HG03095 (cell line): Measurements from ENCODE around the gene SMNDC1.
A peak's percentile ranks its signal among the peaks of the same experiment; 100 is the strongest.
"Not testable (repeated sequence)": the region's sequence is repeated elsewhere in the genome, so short reads cannot be mapped to it uniquely, and the experiment has no call there.

Experiments
- ATAC-seq: cut with Tn5 transposase; IDR thresholded peaks from one replicate; pipeline ENCODE4 v1.9.1; 2021; ENCODE audit warnings: moderate library complexity; ENCODE audit not compliant: unreplicated experiment

The SMNDC1 gene

GRCh38 chr10:110304780-110305421 is at the start of gene SMNDC1:
Gene SMNDC1, minus strand, starts transcription at chr10:110304920. Its CDS starts 1,333 bp downstream, at chr10:110303587.
- peak; percentile 81 for ATAC-seq

- ATAC-seq, result no peak
Measured at GRCh38 chr10:110354322-110354766, 49.6 kb upstream of the SMNDC1 start.

- ATAC-seq, result no peak
Measured at GRCh38 chr10:110353244-110354119, 48.8 kb upstream of the SMNDC1 start.

DNA sequence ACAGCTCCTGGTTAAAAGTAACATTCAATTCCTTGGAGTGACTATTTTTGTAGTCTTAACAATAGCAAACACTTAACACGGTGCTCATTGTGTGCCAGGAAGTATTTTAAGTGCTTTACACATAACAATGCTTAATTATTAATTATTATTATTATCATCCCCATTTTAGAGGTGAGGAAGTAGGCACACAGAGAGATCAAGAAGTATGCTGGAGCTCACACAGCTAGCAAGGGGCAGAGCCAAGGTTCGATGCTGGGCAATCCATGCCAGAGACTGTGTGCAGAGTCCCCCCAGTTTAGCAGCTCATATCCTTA is 48.2 kb upstream of the SMNDC1 start:
- no peak for ATAC-seq

DNA sequence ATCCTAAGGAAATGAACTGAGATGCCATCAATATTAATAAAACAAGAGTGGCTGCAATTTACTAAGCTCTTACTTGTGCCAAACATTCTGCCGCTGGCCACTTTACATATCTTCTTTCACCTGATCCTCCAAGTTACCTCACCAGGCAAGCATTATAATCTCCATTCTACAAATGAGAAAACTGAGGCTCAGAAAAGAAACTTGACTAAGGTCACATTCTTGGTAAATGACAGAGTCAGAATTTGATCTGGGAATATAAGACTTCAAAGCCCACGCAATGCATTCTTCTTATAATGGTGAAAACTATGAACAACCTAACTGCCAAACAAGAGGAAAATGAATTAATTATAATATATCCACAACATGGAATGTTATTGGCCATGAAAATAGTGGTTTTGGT is 46.1 kb upstream of the SMNDC1 start:
- no peak for ATAC-seq

DNA sequence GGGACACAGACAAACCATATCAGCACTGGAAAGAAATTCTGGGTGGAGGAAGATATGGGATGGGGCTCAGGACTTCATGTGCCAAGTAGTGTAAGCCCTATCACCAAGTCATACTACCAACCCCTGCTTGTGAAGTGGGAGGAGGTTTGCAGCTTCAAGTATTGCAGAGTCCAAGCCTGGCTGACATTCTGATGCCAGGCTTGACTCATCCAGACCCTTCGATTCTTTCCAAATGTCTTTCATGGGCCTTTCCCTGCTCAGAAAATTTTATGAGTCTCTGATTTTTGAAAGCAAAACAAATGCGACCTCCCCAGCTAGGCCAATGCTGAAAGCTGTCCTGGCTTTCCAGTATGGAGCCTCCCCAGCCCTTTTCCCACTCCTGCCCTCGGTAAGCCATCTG is 45.1 kb upstream of the SMNDC1 start:
- ATAC-seq, result no peak

DNA sequence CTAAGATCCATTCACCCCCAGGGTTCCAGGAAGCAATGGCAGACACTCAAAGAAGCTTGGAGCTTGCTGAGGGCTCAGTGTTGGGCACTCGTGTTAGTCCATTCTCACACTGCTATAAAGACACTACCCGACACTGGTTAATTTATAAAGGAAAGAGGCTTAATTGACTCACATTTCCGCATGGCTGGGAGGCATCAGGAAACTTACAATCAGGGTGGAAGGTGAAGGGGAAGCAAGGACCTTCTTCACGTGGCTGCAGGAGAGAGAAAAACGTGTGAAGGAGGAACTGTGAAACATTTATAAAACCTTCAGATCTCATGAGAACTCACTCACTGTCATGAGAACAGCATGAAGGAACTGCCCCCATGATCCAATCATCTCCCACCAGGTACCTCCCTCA is 44.7 kb upstream of the SMNDC1 start:
- ATAC-seq, result no peak

- ATAC-seq, result no peak
Measured at GRCh38 chr10:110348336-110348735, 43.6 kb upstream of the SMNDC1 start.

- ATAC-seq, result no peak
Measured at GRCh38 chr10:110346914-110347313, 42.2 kb upstream of the SMNDC1 start.

- no peak for ATAC-seq
Measured at GRCh38 chr10:110345286-110345685, 40.6 kb upstream of the SMNDC1 start.

DNA sequence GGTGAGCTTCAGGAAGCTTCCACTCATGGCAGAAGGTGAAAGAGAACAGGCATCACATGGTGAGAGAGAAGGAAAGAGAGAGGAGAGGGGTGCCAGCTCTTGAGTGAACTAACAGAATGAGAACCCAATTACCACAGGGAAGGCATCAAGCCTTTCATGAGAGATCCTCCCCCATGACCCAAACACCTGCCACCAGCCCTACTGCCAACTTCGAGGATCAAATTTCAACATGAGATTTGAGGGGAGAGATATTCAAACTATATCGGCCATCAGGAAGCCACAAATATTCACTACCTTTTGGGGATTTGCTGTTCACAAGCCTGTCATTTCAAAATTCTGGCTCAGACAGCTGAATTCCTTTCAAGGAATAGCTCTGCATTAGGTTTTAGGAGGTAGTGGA is 39.9 kb upstream of the SMNDC1 start:
- no peak for ATAC-seq

- ATAC-seq, result no peak
Measured at GRCh38 chr10:110343947-110344346, 39.2 kb upstream of the SMNDC1 start.

- no peak for ATAC-seq
Measured at GRCh38 chr10:110340816-110341215, 36.1 kb upstream of the SMNDC1 start.

DNA sequence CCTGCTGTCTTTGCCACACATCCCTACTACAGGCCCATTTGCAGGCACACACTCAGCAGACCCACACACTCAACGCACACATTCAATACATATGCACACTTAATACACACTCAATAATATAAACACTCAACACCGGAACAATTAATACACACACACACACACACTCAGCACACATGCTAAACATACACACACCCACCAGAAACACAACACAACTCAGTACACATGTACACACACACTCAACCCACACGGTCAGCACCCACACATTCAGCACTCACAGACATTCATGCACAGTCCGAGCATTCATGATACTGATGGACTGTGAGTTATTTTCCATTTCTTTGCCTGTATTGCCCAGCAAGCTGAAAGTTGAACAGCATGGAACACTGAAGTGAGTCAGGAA is 35.4 kb upstream of the SMNDC1 start:
- no peak for ATAC-seq

GRCh38 chr10:110337906-110338305 is 33.2 kb upstream of the SMNDC1 start:
- ATAC-seq, result no peak

DNA sequence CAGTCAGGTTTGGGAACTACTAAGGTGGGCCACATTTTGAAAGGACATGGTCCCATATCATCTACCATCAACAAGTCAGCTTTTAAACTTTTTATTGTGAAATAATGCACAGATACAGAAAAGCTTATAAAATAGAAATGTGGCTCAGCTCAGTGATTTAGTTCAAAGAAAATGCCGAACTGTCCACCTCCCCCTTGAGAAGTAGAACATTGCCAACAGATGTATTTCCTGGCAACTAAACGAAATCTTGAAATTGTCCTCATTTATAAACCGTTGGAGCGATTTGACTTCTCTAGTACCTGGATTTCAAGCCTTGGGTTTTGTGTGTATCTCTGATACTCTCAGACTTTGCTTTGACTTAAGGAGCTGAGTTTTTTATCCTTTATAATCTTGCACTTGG is 32.7 kb upstream of the SMNDC1 start:
- ATAC-seq, result no peak

DNA sequence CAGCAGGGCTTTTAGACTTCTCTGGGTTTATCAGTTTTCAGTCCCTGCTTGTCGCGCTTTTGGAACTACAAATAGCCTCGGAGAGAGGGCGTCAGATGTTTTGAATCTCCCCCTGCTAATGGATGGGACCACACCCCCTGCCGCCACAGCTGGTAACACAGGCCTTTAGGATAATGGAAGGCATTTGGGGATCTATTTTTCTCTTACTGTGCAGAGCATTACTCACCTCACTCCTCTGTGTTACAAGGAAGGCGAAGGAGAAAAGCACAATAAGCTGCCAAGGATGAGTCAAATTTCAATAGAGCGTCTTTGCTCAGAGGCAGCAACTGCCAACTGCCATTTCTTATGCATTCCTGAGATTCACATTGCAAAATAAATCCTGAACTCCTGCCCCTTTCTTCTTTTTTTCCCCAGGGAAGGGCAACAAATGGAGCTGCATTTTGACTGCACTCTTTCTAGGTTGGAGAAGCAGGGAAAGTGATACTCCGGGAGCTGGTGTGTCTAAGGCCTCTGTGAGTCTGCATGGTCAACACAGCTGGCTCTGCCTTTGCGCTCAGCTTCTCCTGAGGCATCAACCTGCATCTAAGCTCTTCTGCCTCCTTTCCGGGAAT is 31.5 kb upstream of the SMNDC1 start:
- no peak for ATAC-seq

- ATAC-seq, result no peak
Measured at GRCh38 chr10:110335314-110336064, 30.8 kb upstream of the SMNDC1 start.

- no peak for ATAC-seq
Measured at GRCh38 chr10:110334061-110334656, 29.4 kb upstream of the SMNDC1 start.

DNA sequence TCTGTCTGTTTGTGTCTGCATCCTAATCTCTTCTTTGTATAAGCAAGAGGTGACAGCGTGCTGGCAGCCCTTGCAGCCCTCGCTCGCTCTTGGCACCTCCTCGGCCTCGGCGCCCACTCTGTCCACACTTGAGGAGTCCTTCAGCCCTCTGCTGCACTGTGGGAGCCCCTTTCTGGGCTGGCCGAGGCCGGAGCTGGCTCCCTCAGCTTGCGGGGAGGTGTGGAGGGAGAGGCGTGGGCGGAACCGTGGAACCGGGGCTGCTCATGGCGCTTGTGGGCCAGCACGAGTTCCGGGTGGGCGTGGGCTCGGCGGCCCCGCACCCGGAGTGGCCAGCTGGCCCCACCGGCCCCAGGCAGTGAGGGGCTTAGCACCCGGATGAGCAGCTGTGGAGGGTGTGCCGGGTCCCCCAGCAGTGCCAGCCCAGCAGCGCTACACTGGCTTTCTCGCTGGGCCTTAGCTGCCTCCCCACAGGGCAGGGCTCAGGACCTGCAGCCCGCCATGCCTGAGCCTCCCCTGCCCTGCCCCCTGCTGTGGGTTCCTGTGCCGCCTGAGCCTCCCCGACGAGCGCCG is 26.6 kb upstream of the SMNDC1 start:
- ATAC-seq, result not testable (repeated sequence)

DNA sequence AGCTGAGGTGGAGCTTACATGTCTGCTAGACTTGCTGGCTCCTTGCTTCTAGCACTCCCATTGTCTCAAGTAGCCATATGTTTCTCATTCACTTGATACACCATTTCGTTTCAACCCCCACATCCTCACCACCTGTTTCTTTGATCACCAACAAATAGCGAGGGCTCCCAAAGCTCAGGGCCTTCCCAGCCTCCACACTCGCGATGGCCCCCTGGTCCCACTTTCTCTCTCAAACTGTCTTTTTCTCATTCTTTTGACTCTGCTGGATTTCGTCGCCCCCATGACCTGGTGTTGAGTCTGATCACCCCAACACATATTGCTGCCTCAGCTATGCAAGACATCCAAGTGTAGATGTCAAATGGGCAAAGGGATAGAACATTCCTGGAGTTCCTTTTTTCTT is 26.0 kb upstream of the SMNDC1 start:
- ATAC-seq, result no peak
